A549 (cell line): ENCODE data around the gene OR56A3. TPM values are rescaled to one million over a fixed set of nuclear protein-coding genes. Genes with fewer than 3 reads are reported as not detected.

ENCODE experiments used
- ATAC-seq, 2 experiments: fragments of 200-7000 bp in 1 of 2; fragments of >200 bp in 1 of 2; cut with Nextera tagmentation in 1 of 2; cut with Tn5 transposase in 1 of 2; 3 replicates each; pipeline versions ENCODE4 v1.8.0 to v1.9.1; 2018 to 2020; ENCODE audit warnings: mild to moderate bottlenecking in 1 of 2, moderate library complexity in 1 of 2
- CTCF ChIA-PET: fragments of 300-600 bp; sonication (Branson Sonifier 250); formaldehyde crosslinking; extraction: SDS; loops from one replicate; lab custom pipeline; 2021; ENCODE audit warnings: antibody characterized with exemption, inconsistent platforms; lab: Yijun Ruan, JAX
- POLR2A ChIA-PET: fragments of 350-600 bp; formaldehyde crosslinking; extraction: SDS; loops from one replicate; lab custom pipeline; 2021; ENCODE audit warnings: antibody characterized with exemption, inconsistent platforms; lab: Yijun Ruan, JAX
- DNase-seq, 2 experiments: peaks; one replicate each; pipeline versions ENCODE4 v3.0.0 to v3.0.0-alpha.2; 2011 to 2016; ENCODE audit warnings: low read depth in 1 of 2, low spot score in 1 of 2
- FAIRE-seq: peaks from 2 replicates; lab custom pipeline; 2011; peaks lifted over from hg19 to GRCh38; lab: Jason Lieb, UNC
- H3K27ac ChIP-seq, 2 experiments: fragments of >200 bp; sonication (Bioruptor Twin); formaldehyde crosslinking; 3 replicates each; pipeline ENCODE4 v1.5.1; 2016 to 2017
- H3K4me1 ChIP-seq: fragments of >200 bp; sonication (Bioruptor Twin); formaldehyde crosslinking; 3 replicates; pipeline ENCODE4 v1.6.1; 2016
- H3K4me2 ChIP-seq: fragments of >200 bp; sonication (Bioruptor Twin); formaldehyde crosslinking; 3 replicates; pipeline ENCODE4 v1.6.1; 2016
- H3K4me3 ChIP-seq: fragments of >200 bp; sonication (Bioruptor Twin); formaldehyde crosslinking; 3 replicates; pipeline ENCODE4 v1.5.1; 2016
- H3K9me3 ChIP-seq: fragments of >200 bp; sonication (Bioruptor Twin); formaldehyde crosslinking; 3 replicates; pipeline ENCODE4 v1.6.1; 2016
- CEBPB ChIP-seq, 2 experiments: fragments of >200 bp in 1 of 2; sonication (Bioruptor Twin) in 1 of 2; formaldehyde crosslinking in 1 of 2; IDR thresholded peaks; 2 replicates each; pipeline ENCODE4 v1.6.1; 2012 to 2016
- CTCF ChIP-seq: fragments of >200 bp; sonication (Bioruptor Twin); formaldehyde crosslinking; IDR thresholded peaks from 3 replicates; pipeline ENCODE4 v1.5.1; 2016
- ESRRA ChIP-seq: fragments of 150-350 bp; IDR thresholded peaks from 2 replicates; pipeline ENCODE4 v1.6.1; 2014; ENCODE audit warnings: mild to moderate bottlenecking, low read length, borderline replicate concordance
- FOXS1 ChIP-seq: fragments of 250-450 bp; sonication (Bioruptor Pico); IDR thresholded peaks from 2 replicates; pipeline ENCODE4 v1.5.0; 2020; ENCODE audit warnings: mild to moderate bottlenecking, moderate library complexity
- HDAC2 ChIP-seq: fragments of 200-600 bp; sonication (generic); IDR thresholded peaks from 2 replicates; pipeline ENCODE4 v1.6.1; 2016
- HES2 ChIP-seq: fragments of >200 bp; sonication (Bioruptor Twin); formaldehyde crosslinking; IDR thresholded peaks from 2 replicates; pipeline ENCODE4 v1.6.1; 2016
- HEYL ChIP-seq: fragments of 250-450 bp; sonication (Bioruptor Pico); IDR thresholded peaks from 2 replicates; pipeline ENCODE4 v1.8.0; 2021; ENCODE audit warnings: mild to moderate bottlenecking, moderate library complexity
- HOXB13 ChIP-seq: fragments of 250-450 bp; sonication (Bioruptor Pico); IDR thresholded peaks from 2 replicates; pipeline ENCODE4 v1.5.0; 2020; ENCODE audit warnings: low read depth, mild to moderate bottlenecking, moderate library complexity
- HOXB5 ChIP-seq: fragments of 250-450 bp; sonication (Bioruptor Pico); IDR thresholded peaks from 2 replicates; pipeline ENCODE4 v1.5.0; 2020; ENCODE audit warnings: mild to moderate bottlenecking, moderate library complexity
- NFE2L2 ChIP-seq: fragments of 150-350 bp; conservative IDR thresholded peaks from 2 replicates; pipeline ENCODE4 v1.6.1; 2014; ENCODE audit warnings: low read length
- NR3C1 ChIP-seq: fragments of >200 bp; sonication (Bioruptor Twin); formaldehyde crosslinking; IDR thresholded peaks from 3 replicates; pipeline ENCODE4 v1.6.1; 2017
- POLR2A ChIP-seq: IDR thresholded peaks from 2 replicates; pipeline ENCODE4 v1.6.1; 2012; ENCODE audit warnings: mild to moderate bottlenecking, low read length
- RAD21 ChIP-seq, 2 experiments: fragments of >200 bp in 1 of 2; sonication (Bioruptor Twin) in 1 of 2; formaldehyde crosslinking in 1 of 2; IDR thresholded peaks in 1 of 2; conservative IDR thresholded peaks in 1 of 2; 2 replicates in 1 of 2; 3 replicates in 1 of 2; pipeline ENCODE4 v1.6.1; 2012 to 2018; ENCODE audit warnings: inconsistent platforms in 1 of 2
- REST ChIP-seq: fragments of 200-600 bp; sonication (generic); IDR thresholded peaks from 2 replicates; pipeline ENCODE4 v1.6.1; 2016; ENCODE audit warnings: antibody characterized with exemption, mild to moderate bottlenecking, moderate library complexity
- SMC3 ChIP-seq: fragments of >200 bp; sonication (Bioruptor Twin); formaldehyde crosslinking; IDR thresholded peaks from 3 replicates; pipeline ENCODE4 v1.6.1; 2018; ENCODE audit warnings: inconsistent platforms
- TFCP2L1 ChIP-seq: fragments of 250-450 bp; sonication (Bioruptor Pico); IDR thresholded peaks from 2 replicates; pipeline ENCODE4 v1.5.0; 2021; ENCODE audit warnings: mild to moderate bottlenecking
- ZSCAN20 ChIP-seq: fragments of 250-450 bp; sonication (Bioruptor Pico); IDR thresholded peaks from 2 replicates; pipeline ENCODE4 v1.8.0; 2022; ENCODE audit warnings: mild to moderate bottlenecking, moderate library complexity
- WGBS: methylation state at CpG from one replicate; pipeline ENCODE4 v1.1.6; 2017; ENCODE audit errors: missing lambda C conversion rate; 5-methylcytosine and 5-hydroxymethylcytosine counted together
- polyA plus RNA-seq, 4 experiments: library from polyadenylated mRNA; depleted of rRNA in 3 of 4; stranded (reverse); fragments of >200 nt; fragmentation: RNase III in 1 of 4; extraction: RNeasy Plus Mini Kit Qiagen cat#74134 plus additional on column Dnase treatment in 1 of 4; gene quantifications; 2 replicates in 3 of 4; 3 replicates in 1 of 4; pipeline ENCODE4 v1.2.3, GENCODE V29; 2011 to 2017

The OR56A3 gene
- polyA plus RNA-seq, 2 of the 4 experiments (the other 2 are of a cell fraction) = not detected

GRCh38 chr11:5992604-5993251, 50.7 kb downstream of the OR56A3 start:
- FAIRE-seq (no peak), ATAC-seq (peak in 1 of 2 experiments; percentile 83; a peak in 4 of 6 replicates), DNase-seq (peak; percentile 37 to 43)
- under 1% methylated on average over 3 of the region's 3 CpGs for WGBS
- ChIA-PET CTCF (interaction anchor here (0.6 to 4.8 kb wide), 6 partner anchors 37 to 521 kb away, joined by 3 to 19 read pairs (median 4); partner anchors contain the start of gene CAVIN3), POLR2A (no interaction called here)
- no peaks in the 10 kb centered on the region for H3K9me3 ChIP-seq
- H3K4me3 ChIP-seq = no peak overlapping the region
- H3K27ac ChIP-seq = no peak overlapping the region
- no peak for TF ChIP-seq HOXB13 (CRISPR knock-in tag)
- no peak for TF ChIP-seq HDAC2
- peak; percentile 24; the same call in 1 of the 3 replicates for TF ChIP-seq SMC3
- peak in 1 of 2 experiments; percentile 19; a peak in 1 of 5 replicates for TF ChIP-seq RAD21 (conservative IDR thresholded peaks at IDR 0.05 in 1 of 2, IDR thresholded peaks at IDR 0.05 in 1 of 2)
- TF ChIP-seq POLR2A = no peak
- TF ChIP-seq CTCF = peak; percentile 37; the same call in 2 of the 3 replicates
- no peak for TF ChIP-seq HES2
- no peaks in the 10 kb centered on the region for H3K4me1 ChIP-seq
- H3K4me2 ChIP-seq = no peak overlapping the region

GRCh38 chr11:5994791-5995190, 52.7 kb downstream of the OR56A3 start:
- H3K4me1 ChIP-seq = no peaks in the 10 kb centered on the region
- ATAC-seq (no peak), FAIRE-seq (no peak), DNase-seq (no peak)
- WGBS = 35% methylated on average over 14 of the region's 14 CpGs
- H3K27ac ChIP-seq = no peak overlapping the region
- H3K4me3 ChIP-seq = no peak overlapping the region
- POLR2A ChIA-PET = no interaction called here
- CTCF ChIA-PET = interaction anchor here (1.2 to 2.0 kb wide), 3 partner anchors 8 to 368 kb away, joined by 4 to 11 read pairs (median 4); partner anchors contain the start of gene OR52L1
- no peaks in the 10 kb centered on the region for H3K9me3 ChIP-seq
- TF ChIP-seq NR3C1 (no peak), NFE2L2 (no peak), ZSCAN20 (no peak), REST (no peak), TFCP2L1 (no peak), HEYL (CRISPR knock-in tag) (no peak), ESRRA (no peak), CEBPB (IDR thresholded peaks at IDR 0.05) (no peak), FOXS1 (CRISPR knock-in tag) (no peak), HOXB5 (CRISPR knock-in tag) (no peak)
- H3K4me2 ChIP-seq = no peak overlapping the region

Other genes starting within 250 kb of the OR56A3 start
- not detected in 2 replicates for gene OR56B1, start 205.8 kb upstream of the OR56A3 start, polyA plus RNA-seq (2011; rRNA removed)
- gene OR56B1, start 205.8 kb upstream of the OR56A3 start, polyA plus RNA-seq (2017; fragmentation: RNase III; extraction: RNeasy Plus Mini Kit Qiagen cat#74134 plus additional on column Dnase treatment) = not detected in 3 replicates
- gene OR52N4, start 188.0 kb upstream of the OR56A3 start, polyA plus RNA-seq (2011; rRNA removed) = not detected in 2 replicates
- gene OR52N4, start 188.0 kb upstream of the OR56A3 start, polyA plus RNA-seq (2017; fragmentation: RNase III; extraction: RNeasy Plus Mini Kit Qiagen cat#74134 plus additional on column Dnase treatment) = not detected in 3 replicates
- gene OR52N5, start 158.9 kb upstream of the OR56A3 start, polyA plus RNA-seq (2011; rRNA removed) = not detected in 2 replicates
- gene OR52N5, start 158.9 kb upstream of the OR56A3 start, polyA plus RNA-seq (2017; fragmentation: RNase III; extraction: RNeasy Plus Mini Kit Qiagen cat#74134 plus additional on column Dnase treatment) = not detected in 3 replicates
- not detected in 2 replicates for gene OR52N1, start 151.0 kb upstream of the OR56A3 start, polyA plus RNA-seq (2011; rRNA removed)
- gene OR52N1, start 151.0 kb upstream of the OR56A3 start, polyA plus RNA-seq (2017; fragmentation: RNase III; extraction: RNeasy Plus Mini Kit Qiagen cat#74134 plus additional on column Dnase treatment) = not detected in 3 replicates
- not detected in 2 replicates for gene OR52N2, start 133.3 kb upstream of the OR56A3 start, polyA plus RNA-seq (2011; rRNA removed)
- gene OR52N2, start 133.3 kb upstream of the OR56A3 start, polyA plus RNA-seq (2017; fragmentation: RNase III; extraction: RNeasy Plus Mini Kit Qiagen cat#74134 plus additional on column Dnase treatment) = not detected in 3 replicates
- not detected in 2 replicates for gene OR52E6, start 100.4 kb upstream of the OR56A3 start, polyA plus RNA-seq (2011; rRNA removed)
- gene OR52E6, start 100.4 kb upstream of the OR56A3 start, polyA plus RNA-seq (2017; fragmentation: RNase III; extraction: RNeasy Plus Mini Kit Qiagen cat#74134 plus additional on column Dnase treatment) = not detected in 3 replicates
- not detected in 2 replicates for gene OR52E8, start 84.6 kb upstream of the OR56A3 start, polyA plus RNA-seq (2011; rRNA removed)
- gene OR52E8, start 84.6 kb upstream of the OR56A3 start, polyA plus RNA-seq (2017; fragmentation: RNase III; extraction: RNeasy Plus Mini Kit Qiagen cat#74134 plus additional on column Dnase treatment) = not detected in 3 replicates
- not detected in 2 replicates for gene OR52E4, start 61.6 kb upstream of the OR56A3 start, polyA plus RNA-seq (2011; rRNA removed)
- gene OR52E4, start 61.6 kb upstream of the OR56A3 start, polyA plus RNA-seq (2017; fragmentation: RNase III; extraction: RNeasy Plus Mini Kit Qiagen cat#74134 plus additional on column Dnase treatment) = not detected in 3 replicates
- not detected in 2 replicates for gene OR52E5, start 49.0 kb upstream of the OR56A3 start, polyA plus RNA-seq (2011; rRNA removed)
- not detected in 3 replicates for gene OR52E5, start 49.0 kb upstream of the OR56A3 start, polyA plus RNA-seq (2017; fragmentation: RNase III; extraction: RNeasy Plus Mini Kit Qiagen cat#74134 plus additional on column Dnase treatment)
- gene OR56A5, start 26.2 kb downstream of the OR56A3 start, polyA plus RNA-seq (2011; rRNA removed) = not detected in 2 replicates
- not detected in 3 replicates for gene OR56A5, start 26.2 kb downstream of the OR56A3 start, polyA plus RNA-seq (2017; fragmentation: RNase III; extraction: RNeasy Plus Mini Kit Qiagen cat#74134 plus additional on column Dnase treatment)
- not detected in 2 replicates for gene OR52L1, start 44.7 kb downstream of the OR56A3 start, polyA plus RNA-seq (2011; rRNA removed)
- gene OR52L1, start 44.7 kb downstream of the OR56A3 start, polyA plus RNA-seq (2017; fragmentation: RNase III; extraction: RNeasy Plus Mini Kit Qiagen cat#74134 plus additional on column Dnase treatment) = not detected in 3 replicates
- gene OR56A4, start 64.7 kb downstream of the OR56A3 start, polyA plus RNA-seq (2011; rRNA removed) = not detected in 2 replicates
- not detected in 3 replicates for gene OR56A4, start 64.7 kb downstream of the OR56A3 start, polyA plus RNA-seq (2017; fragmentation: RNase III; extraction: RNeasy Plus Mini Kit Qiagen cat#74134 plus additional on column Dnase treatment)
- gene OR56A1, start 88.5 kb downstream of the OR56A3 start, polyA plus RNA-seq (2011; rRNA removed) = not detected in 2 replicates
- gene OR56A1, start 88.5 kb downstream of the OR56A3 start, polyA plus RNA-seq (2017; fragmentation: RNase III; extraction: RNeasy Plus Mini Kit Qiagen cat#74134 plus additional on column Dnase treatment) = not detected in 3 replicates
- gene OR56B4, start 165.4 kb downstream of the OR56A3 start, polyA plus RNA-seq (2011; rRNA removed) = not detected in 2 replicates
- gene OR56B4, start 165.4 kb downstream of the OR56A3 start, polyA plus RNA-seq (2017; fragmentation: RNase III; extraction: RNeasy Plus Mini Kit Qiagen cat#74134 plus additional on column Dnase treatment) = not detected in 3 replicates
- gene OR52B2, start 228.1 kb downstream of the OR56A3 start, polyA plus RNA-seq (2011; rRNA removed) = not detected in 2 replicates
- gene OR52B2, start 228.1 kb downstream of the OR56A3 start, polyA plus RNA-seq (2017; fragmentation: RNase III; extraction: RNeasy Plus Mini Kit Qiagen cat#74134 plus additional on column Dnase treatment) = not detected in 3 replicates